ENCODE results near the gene LINC01488.

The LINC01488 gene

GRCh38 chr11:69511358-69512055 is 30.0 kb downstream of the LINC01488 start:
- peak; percentile 73 for DNase-seq

DNA sequence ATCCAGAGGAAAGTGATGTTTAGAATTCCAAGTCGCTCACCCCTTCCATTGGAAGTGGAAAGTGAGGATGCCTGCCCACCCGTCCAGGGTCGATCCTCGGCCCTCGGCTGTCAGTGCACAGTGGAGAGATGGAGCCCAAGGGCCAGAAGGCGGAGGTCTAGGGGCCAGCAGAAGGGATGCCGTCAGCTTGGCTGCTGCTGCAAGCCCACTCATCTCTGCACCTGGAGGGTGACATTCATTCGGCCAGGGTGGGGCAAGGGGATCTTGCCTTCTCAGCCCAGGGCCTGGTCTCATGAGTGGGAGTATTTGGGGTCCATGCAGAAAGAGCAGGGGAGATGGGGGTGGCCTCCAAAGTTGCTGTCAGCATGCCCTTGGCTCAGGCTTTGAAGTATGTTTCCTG is 30.7 kb downstream of the LINC01488 start:
- no peak for DNase-seq

DNA sequence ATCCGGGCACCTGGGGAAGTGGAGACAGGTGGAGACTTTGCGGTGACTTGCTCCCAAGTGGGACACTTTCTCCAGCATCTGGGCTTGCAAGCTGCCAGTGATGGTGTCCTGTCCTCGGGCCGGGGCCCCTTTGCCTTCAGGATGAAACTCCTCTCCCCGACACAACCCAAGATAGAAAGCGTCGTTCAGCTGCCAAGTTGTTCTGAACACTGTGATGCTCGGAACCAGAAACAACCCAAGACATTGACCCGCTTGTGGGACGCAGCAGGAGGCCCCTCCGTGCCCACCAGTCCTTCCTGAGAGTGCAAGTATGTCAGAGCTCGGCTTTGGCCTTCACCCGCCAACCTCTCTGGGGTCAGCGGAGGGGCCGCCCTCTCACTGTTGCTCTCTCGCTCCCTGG is 31.3 kb downstream of the LINC01488 start:
- DNase-seq, result no peak

- DNase-seq, result no peak
Measured at GRCh38 chr11:69513196-69513595, 31.7 kb downstream of the LINC01488 start.

DNA sequence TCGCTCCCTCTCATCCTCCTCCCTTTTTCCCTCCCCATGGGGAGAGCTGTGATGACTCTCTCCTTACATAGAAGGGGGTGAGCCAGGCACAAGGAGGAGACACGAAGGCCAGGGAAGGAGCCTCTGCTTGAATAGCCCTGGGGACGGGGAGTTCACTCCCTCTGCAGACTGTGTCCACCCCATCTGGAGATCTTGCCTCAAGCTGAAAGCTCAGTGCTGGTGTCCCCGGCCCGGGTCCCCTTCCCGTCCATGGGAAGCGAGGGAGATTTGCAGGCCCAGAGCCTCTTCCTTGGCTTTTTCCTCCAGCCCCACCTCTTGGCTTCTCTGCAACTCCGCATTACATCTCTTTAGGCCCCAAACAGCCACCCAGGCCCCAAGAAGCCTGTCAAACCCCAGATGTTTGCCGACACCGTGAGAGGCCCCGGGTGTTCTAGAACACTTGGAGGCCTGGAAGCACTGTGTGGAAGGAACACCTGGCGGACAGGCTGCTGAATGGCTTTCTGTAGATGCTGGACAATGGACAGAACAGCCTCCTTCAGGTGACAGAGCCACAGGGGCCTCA is 32.3 kb downstream of the LINC01488 start:
- DNase-seq, result no peak

- no peak for DNase-seq
Measured at GRCh38 chr11:69514771-69515170, 33.3 kb downstream of the LINC01488 start.

- DNase-seq, result no peak
Measured at GRCh38 chr11:69515271-69516245, 34.1 kb downstream of the LINC01488 start.

DNA sequence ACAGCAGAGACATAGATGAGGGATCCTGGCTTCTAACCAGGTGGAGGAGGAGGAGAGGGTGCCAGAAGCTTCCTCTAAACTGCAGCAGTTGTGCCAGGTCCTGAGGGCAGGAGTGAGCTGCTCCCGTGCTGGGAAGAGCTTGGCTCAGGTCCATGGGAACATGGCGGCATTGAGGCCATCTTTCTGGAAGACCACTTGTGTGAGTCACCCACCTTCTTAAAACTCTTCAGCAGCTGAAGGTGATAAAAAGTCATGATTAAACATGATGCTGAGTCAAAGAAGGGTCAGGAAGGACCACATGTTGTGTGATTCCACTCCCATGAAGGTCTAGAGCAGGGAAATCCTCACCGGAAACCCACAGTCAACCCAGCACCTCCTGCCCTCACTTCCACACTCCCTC is 35.1 kb downstream of the LINC01488 start:
- DNase-seq, result no peak

GRCh38 chr11:69518081-69518950 is 36.9 kb downstream of the LINC01488 start:
- no peak for DNase-seq

DNA sequence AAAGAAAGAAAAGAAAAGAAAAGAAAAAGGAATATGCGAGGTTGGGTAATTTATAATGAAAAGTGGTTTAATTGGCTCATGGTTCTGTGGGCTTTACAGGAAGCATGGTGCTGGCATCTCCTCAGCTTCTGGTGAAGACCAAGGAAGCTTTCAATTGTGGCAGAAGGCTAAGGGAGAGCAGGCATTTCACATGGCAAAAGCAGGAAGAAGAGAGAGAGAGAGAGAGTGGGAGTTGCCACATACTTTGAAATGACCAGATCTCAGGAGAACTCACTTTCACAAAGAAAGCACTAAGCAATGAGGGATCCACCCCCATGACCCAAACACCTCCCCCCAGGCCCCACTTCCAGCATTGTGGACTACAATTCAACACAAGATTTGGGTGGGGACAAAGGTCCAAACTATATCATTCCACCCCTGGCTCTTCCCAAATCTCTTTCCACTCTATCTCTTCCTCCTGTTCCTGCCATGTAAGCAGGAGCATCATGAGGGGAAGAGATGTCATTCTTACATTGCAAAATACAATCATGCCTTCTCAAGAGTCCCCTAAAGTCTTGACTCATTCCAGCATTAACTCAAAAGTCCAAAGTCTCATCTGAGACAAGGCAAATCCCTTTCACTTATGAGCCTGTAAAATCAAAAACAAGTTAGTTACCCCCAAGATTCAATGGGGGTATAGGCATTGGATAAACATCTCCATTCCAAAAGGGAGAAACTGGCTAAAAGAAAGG is 38.9 kb downstream of the LINC01488 start:
- no peak for DNase-seq

DNA sequence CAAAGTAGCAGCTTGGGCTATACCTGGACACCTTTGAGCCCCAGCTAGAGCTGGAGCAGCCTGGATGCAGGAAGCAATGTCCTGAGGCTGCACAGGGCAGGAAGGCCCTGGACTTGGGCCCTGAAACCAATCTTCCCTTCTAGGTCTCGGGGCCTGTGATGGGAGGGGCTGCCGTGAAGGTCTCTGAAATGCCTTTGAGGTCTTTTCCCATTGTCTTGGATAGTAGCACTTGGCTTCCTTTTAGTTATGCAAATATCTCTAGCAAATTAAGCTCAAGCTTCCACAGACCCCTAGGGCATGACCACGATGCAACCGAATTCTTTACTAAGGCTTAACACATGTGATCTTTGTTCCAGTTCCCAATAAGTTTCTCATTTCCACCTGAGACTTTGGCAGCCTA is 40.0 kb downstream of the LINC01488 start:
- no peak for DNase-seq

DNA sequence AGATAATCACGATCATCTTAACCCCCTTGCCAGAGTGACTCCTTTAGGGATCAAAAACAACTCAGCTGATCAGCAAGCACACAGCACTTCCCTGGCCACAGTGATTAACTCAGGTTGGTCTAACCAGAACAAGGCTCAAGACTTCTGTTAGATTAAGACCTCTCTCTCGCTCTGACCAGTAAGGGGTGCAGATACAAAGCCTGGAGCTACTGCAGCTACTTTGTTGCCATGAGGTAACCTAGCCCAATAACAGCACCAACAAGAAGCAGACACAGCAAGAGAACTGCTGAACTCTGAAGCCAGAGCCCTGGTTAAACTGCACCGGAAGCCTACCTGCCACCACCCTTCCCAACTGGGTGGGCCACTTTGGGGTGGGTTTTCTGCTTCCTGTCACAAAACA is 42.0 kb downstream of the LINC01488 start:
- DNase-seq, result no peak

GRCh38 chr11:69524291-69524882 is 42.9 kb downstream of the LINC01488 start:
- DNase-seq, result no peak

DNA sequence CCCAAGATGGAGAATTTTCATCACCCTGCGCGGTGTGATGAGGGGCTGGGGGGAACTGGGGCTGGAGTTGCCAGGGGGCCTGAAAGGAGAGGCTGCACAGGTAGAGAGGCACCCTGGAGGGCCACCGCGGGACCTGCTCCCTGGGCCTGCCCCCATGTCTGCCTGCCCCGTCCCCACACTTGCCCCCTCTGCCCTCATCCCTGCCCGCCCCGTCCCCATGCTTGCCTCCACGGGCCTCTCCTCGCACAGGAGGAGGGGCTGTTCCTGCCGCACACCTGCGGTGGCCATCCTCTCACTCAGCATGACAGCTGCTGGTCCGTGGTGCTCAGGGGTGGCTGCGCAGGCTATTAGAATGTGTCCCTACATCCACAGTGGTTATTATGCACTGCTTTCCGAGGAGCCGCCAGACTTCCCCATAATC is 43.5 kb downstream of the LINC01488 start:
- no peak for DNase-seq

GRCh38 chr11:69525516-69526452 is 44.3 kb downstream of the LINC01488 start:
- no peak for DNase-seq

DNA sequence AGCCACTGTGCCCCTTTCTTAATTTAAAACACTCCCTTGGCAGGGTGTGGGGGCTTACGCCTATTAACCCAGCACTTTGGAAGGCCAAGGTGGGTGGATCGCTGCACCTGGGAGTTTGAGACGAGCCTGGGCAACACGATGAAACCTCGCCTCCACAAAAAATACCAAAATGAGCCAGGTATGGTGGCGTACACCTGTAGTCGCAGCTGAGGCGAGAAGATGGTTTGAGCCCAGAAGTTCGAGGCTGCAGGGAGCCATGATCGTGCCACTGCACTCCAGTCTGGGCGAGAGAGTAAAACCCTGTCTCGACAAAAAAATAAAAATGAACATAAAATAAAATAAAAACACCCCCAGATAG is 45.0 kb downstream of the LINC01488 start:
- DNase-seq, result no peak

GRCh38 chr11:69529001-69529400 is 47.5 kb downstream of the LINC01488 start:
- DNase-seq, result no peak

DNA sequence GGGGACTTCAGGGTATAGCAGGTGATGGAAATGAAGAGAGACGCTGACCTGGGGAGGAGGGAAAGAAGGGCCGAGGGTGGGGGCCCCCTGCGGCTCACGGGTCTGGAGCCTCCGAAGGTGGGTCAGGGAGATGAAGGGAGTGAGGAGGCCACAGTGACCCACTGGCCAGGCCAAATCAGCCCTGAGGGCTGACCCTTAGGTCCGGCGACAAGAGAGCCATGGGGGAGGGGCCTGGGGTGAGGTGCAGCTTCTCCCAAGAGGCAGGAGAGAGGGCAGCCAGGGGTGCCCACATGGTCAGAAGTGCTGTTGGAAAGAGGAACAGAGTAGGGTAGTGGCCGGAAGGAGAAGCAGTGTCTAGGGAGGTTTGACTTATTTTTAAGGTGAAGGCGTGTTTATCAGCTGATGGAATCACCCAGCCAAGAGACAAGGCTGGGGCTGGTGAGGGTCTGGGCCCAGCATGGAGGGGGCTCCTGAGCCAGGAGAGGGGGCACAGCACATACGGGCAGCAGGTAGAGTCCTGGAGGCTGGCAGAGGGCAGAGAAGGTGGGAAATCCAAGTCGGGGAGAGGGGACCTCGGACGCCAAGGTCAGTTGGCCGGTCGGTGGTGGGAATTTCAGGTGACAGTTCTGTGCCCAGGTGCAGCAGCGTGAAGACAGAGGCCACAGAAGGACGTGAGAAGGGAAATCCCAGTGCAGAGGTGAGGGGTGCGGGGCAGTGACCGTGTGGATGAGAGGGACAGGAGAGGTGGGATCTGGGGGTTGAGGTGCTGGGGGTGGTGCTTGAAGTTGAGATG is 49.0 kb downstream of the LINC01488 start:
- DNase-seq, result no peak

GRCh38 chr11:69531071-69531716 is 49.7 kb downstream of the LINC01488 start:
- DNase-seq, result no peak
